ENCODE results near the gene PRDM16.

The PRDM16 gene

GRCh38 chr1:3468236-3469103, 399.5 kb downstream of the PRDM16 start:
- H3K4me1 ChIP-seq (ENCODE audit: insufficient read depth, low read length) = peaks cover 21% of the 10 kb centered on the region

GRCh38 chr1:3469104-3469848, 400.3 kb downstream of the PRDM16 start:
- H3K4me1 ChIP-seq (ENCODE audit: insufficient read depth, low read length) = peaks cover 21% of the 10 kb centered on the region
- no peaks in the 10 kb centered on the region for H3K36me3 ChIP-seq (ENCODE audit: insufficient read depth, low read length)
- H2AFZ ChIP-seq (ENCODE audit: low read depth, low read length) = no peak overlapping the region
- no peaks in the 10 kb centered on the region for H3K9me3 ChIP-seq (ENCODE audit: low read length)
- H3K4me3 ChIP-seq (ENCODE audit: low read length) = no peak overlapping the region
- no peaks in the 10 kb centered on the region for H3K27me3 ChIP-seq (ENCODE audit: insufficient read depth, low read length)

More at GRCh38 chr1:3468236-3469103, 399.5 kb downstream of the PRDM16 start:
- no peak overlapping the region for H2AFZ ChIP-seq (ENCODE audit: low read depth, low read length)
- H3K36me3 ChIP-seq (ENCODE audit: insufficient read depth, low read length) = no peaks in the 10 kb centered on the region
- no peaks in the 10 kb centered on the region for H3K27me3 ChIP-seq (ENCODE audit: insufficient read depth, low read length)
- no peak overlapping the region for H3K4me3 ChIP-seq (ENCODE audit: low read length)
- no peaks in the 10 kb centered on the region for H3K9me3 ChIP-seq (ENCODE audit: low read length)

DNA sequence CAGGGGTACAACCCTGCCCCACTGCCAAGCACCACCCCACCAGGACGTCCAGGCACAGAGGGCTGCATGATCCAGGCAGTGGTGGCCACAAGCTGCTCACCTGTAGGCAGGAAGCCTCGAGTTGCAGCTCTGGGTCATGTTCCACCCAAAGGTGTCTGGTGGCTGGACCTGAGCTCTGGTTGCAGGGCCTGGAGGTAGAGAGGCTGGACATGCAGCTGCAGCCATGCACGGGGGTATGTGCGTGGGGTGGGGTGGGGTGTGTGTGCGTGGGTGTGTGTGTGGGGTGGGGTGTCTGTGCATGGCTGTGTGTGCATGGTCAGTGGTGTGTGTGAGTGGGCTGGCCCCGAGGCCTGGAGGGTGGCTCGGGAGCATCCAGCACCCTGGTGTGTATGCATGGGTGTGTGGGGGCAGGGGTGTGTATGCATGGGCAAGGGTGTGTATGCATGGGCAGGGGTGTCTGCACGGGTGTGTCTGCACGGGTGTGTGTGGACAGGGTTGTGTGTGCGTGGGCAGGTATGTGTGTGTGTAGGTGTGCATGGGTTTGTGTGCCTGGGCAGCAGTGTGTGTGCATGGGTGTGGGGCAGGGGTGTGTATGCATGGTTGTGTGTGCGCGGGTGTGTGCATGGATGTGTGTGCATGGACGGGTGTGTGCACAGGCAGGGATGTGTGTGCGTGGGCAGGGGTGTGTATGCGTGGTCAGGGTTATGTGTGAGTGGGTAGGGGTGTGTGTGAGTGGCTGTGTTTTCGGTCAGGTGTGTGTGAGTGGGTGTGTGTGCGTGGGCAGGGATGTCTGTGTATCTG, 401.0 kb downstream of the PRDM16 start:
- Histone ChIP-seq H3K4me3 (ENCODE audit: low read length) (no peak overlapping the region), H3K36me3 (ENCODE audit: insufficient read depth, low read length) (no peaks in the 10 kb centered on the region), H3K9me3 (ENCODE audit: low read length) (no peaks in the 10 kb centered on the region), H3K4me1 (ENCODE audit: insufficient read depth, low read length) (peaks cover 21% of the 10 kb centered on the region), H2AFZ (ENCODE audit: low read depth, low read length) (no peak overlapping the region), H3K27me3 (ENCODE audit: insufficient read depth, low read length) (no peaks in the 10 kb centered on the region)

- H3K27me3 ChIP-seq (ENCODE audit: insufficient read depth, low read length) = no peaks in the 10 kb centered on the region
- no peak overlapping the region for H3K4me3 ChIP-seq (ENCODE audit: low read length)
- no peaks in the 10 kb centered on the region for H3K9me3 ChIP-seq (ENCODE audit: low read length)
- no peak overlapping the region for H2AFZ ChIP-seq (ENCODE audit: low read depth, low read length)
- peaks cover 21% of the 10 kb centered on the region for H3K4me1 ChIP-seq (ENCODE audit: insufficient read depth, low read length)
- H3K36me3 ChIP-seq (ENCODE audit: insufficient read depth, low read length) = no peaks in the 10 kb centered on the region
These were observed 401.8 kb downstream of the PRDM16 start for GRCh38 chr1:3470650-3471355.

GRCh38 chr1:3471356-3472087, 402.5 kb downstream of the PRDM16 start:
- H2AFZ ChIP-seq (ENCODE audit: low read depth, low read length) = no peak overlapping the region
- peaks cover 21% of the 10 kb centered on the region for H3K4me1 ChIP-seq (ENCODE audit: insufficient read depth, low read length)
- no peaks in the 10 kb centered on the region for H3K36me3 ChIP-seq (ENCODE audit: insufficient read depth, low read length)
- H3K4me3 ChIP-seq (ENCODE audit: low read length) = no peak overlapping the region
- no peaks in the 10 kb centered on the region for H3K27me3 ChIP-seq (ENCODE audit: insufficient read depth, low read length)
- no peaks in the 10 kb centered on the region for H3K9me3 ChIP-seq (ENCODE audit: low read length)

DNA sequence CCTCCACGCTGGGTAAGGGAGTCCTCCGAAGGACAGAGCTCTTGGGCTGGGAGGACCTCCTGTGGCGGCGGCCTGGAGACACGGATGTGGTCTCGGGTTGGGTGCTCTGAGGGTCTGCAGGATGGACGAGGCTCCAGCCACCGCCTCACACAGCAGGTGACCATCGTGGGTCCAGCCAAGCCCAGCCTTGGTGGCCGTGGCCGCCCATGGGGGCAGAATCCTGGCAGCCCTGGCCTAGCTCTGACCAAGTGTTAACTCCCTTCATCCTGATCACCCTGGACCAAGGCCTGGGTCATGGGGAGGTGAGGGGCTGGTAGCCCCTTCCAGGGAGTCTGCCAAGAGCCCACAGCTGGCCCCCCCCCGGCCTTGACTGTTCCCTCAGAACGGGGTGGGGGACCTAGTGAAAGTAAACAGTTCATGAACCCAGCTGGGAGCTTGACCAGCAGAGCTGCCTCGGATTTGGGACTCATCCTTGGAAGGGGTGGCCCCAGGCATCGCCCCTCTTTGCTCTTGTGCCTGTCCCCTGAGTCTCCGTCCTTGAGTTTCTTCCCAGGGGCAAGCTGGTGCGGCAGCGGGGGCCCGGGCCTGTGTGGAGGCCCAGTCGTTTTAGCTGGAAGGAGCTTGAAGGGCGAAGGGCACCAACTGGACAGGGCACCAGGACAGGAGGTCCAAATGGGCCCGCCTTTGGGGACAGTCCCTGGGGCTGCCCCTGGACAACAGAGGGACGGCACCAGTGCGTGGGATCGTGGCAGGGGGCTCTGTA, 403.3 kb downstream of the PRDM16 start:
- Histone ChIP-seq H3K36me3 (ENCODE audit: insufficient read depth, low read length) (no peaks in the 10 kb centered on the region), H3K9me3 (ENCODE audit: low read length) (no peaks in the 10 kb centered on the region), H3K4me3 (ENCODE audit: low read length) (no peak overlapping the region), H2AFZ (ENCODE audit: low read depth, low read length) (no peak overlapping the region), H3K27me3 (ENCODE audit: insufficient read depth, low read length) (no peaks in the 10 kb centered on the region), H3K4me1 (ENCODE audit: insufficient read depth, low read length) (peaks cover 21% of the 10 kb centered on the region)

DNA sequence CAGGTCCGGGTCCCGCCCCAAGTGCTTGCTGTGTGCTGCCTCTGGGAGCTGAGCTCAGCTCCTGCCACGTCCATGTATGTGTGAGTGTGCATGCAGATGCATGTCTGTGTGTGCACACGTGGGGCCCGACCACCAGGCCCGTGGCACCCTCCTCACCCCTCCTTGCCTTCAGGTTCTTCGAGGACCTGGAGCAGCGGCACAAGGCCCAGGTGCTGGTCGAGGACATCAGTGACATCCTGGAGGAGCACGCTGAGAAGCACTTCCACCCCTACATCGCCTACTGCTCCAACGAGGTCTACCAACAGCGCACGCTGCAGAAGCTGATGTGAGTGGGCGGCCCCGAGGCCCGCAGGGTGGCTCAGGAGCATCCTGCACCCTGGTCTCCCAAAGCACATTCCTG, 403.9 kb downstream of the PRDM16 start:
- Histone ChIP-seq H3K4me3 (ENCODE audit: low read length) (no peak overlapping the region), H3K27me3 (ENCODE audit: insufficient read depth, low read length) (no peaks in the 10 kb centered on the region), H3K36me3 (ENCODE audit: insufficient read depth, low read length) (no peaks in the 10 kb centered on the region), H2AFZ (ENCODE audit: low read depth, low read length) (no peak overlapping the region), H3K9me3 (ENCODE audit: low read length) (no peaks in the 10 kb centered on the region), H3K4me1 (ENCODE audit: insufficient read depth, low read length) (peaks cover 21% of the 10 kb centered on the region)

GRCh38 chr1:3473381-3473844, 404.4 kb downstream of the PRDM16 start:
- H2AFZ ChIP-seq (ENCODE audit: low read depth, low read length) = no peak overlapping the region
- H3K27me3 ChIP-seq (ENCODE audit: insufficient read depth, low read length) = no peaks in the 10 kb centered on the region
- H3K9me3 ChIP-seq (ENCODE audit: low read length) = no peaks in the 10 kb centered on the region
- H3K4me1 ChIP-seq (ENCODE audit: insufficient read depth, low read length) = peaks cover 21% of the 10 kb centered on the region
- H3K36me3 ChIP-seq (ENCODE audit: insufficient read depth, low read length) = no peaks in the 10 kb centered on the region
- no peak overlapping the region for H3K4me3 ChIP-seq (ENCODE audit: low read length)

DNA sequence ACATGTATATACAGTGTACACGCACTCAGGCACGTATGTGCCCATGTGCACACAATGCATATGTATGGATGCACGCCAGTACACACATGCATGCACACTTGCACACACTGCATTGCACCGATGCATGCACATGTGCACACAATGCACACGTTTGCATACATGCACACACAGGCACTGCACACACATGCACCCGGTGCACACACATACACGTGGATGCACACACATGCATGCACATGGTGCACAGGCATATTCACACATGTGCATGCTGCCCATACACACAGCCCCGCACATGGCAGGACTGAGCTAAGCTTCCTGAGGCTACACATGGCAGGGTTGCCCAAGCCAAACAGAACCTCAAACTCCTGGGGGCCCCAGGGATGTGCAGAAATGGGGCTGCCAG, 405.0 kb downstream of the PRDM16 start:
- H3K9me3 ChIP-seq (ENCODE audit: low read length) = no peaks in the 10 kb centered on the region
- H3K36me3 ChIP-seq (ENCODE audit: insufficient read depth, low read length) = no peaks in the 10 kb centered on the region
- peaks cover 21% of the 10 kb centered on the region for H3K4me1 ChIP-seq (ENCODE audit: insufficient read depth, low read length)
- no peaks in the 10 kb centered on the region for H3K27me3 ChIP-seq (ENCODE audit: insufficient read depth, low read length)
- no peak overlapping the region for H3K4me3 ChIP-seq (ENCODE audit: low read length)
- H2AFZ ChIP-seq (ENCODE audit: low read depth, low read length) = no peak overlapping the region

GRCh38 chr1:3474421-3474820, 405.4 kb downstream of the PRDM16 start:
- Histone ChIP-seq H2AFZ (ENCODE audit: low read depth, low read length) (no peak overlapping the region), H3K4me3 (ENCODE audit: low read length) (no peak overlapping the region), H3K4me1 (ENCODE audit: insufficient read depth, low read length) (peaks cover 21% of the 10 kb centered on the region), H3K36me3 (ENCODE audit: insufficient read depth, low read length) (no peaks in the 10 kb centered on the region), H3K27me3 (ENCODE audit: insufficient read depth, low read length) (no peaks in the 10 kb centered on the region), H3K9me3 (ENCODE audit: low read length) (no peaks in the 10 kb centered on the region)

GRCh38 chr1:3475839-3476573, 407.0 kb downstream of the PRDM16 start:
- H3K4me1 ChIP-seq (ENCODE audit: insufficient read depth, low read length) = peaks cover 15% of the 10 kb centered on the region
- no peak overlapping the region for H3K4me3 ChIP-seq (ENCODE audit: low read length)
- H3K9me3 ChIP-seq (ENCODE audit: low read length) = no peaks in the 10 kb centered on the region
- H3K36me3 ChIP-seq (ENCODE audit: insufficient read depth, low read length) = no peaks in the 10 kb centered on the region
- H3K27me3 ChIP-seq (ENCODE audit: insufficient read depth, low read length) = no peaks in the 10 kb centered on the region
- H2AFZ ChIP-seq (ENCODE audit: low read depth, low read length) = no peak overlapping the region
